ENCODE measurements around the gene IYD.

Gene IYD

GRCh38 chr6:150410399-150410798 is 41.6 kb downstream of the IYD start:
- H3K27me3 ChIP-seq (replicated peaks; ENCODE audit: control insufficient read depth, insufficient read depth, low read length): peaks cover 1% of the 10 kb centered on the region
- TF ChIP-seq, protein P1, sequence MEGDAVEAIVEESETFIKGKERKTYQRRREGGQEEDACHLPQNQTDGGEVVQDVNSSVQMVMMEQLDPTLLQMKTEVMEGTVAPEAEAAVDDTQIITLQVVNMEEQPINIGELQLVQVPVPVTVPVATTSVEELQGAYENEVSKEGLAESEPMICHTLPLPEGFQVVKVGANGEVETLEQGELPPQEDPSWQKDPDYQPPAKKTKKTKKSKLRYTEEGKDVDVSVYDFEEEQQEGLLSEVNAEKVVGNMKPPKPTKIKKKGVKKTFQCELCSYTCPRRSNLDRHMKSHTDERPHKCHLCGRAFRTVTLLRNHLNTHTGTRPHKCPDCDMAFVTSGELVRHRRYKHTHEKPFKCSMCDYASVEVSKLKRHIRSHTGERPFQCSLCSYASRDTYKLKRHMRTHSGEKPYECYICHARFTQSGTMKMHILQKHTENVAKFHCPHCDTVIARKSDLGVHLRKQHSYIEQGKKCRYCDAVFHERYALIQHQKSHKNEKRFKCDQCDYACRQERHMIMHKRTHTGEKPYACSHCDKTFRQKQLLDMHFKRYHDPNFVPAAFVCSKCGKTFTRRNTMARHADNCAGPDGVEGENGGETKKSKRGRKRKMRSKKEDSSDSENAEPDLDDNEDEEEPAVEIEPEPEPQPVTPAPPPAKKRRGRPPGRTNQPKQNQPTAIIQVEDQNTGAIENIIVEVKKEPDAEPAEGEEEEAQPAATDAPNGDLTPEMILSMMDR (IDR thresholded peaks at IDR 0.05; ENCODE audit: insufficient read depth, low read length, poor library complexity, severe bottlenecking): no peak
- no peaks in the 10 kb centered on the region for H3K36me3 ChIP-seq (ENCODE audit: control insufficient read depth, insufficient read depth, low read length)
- DNase-seq (ENCODE audit: extremely low read depth, insufficient read length): no peak
- no peak overlapping the region for H3K4me3 ChIP-seq (replicated peaks; ENCODE audit: low read depth, low read length)

DNA sequence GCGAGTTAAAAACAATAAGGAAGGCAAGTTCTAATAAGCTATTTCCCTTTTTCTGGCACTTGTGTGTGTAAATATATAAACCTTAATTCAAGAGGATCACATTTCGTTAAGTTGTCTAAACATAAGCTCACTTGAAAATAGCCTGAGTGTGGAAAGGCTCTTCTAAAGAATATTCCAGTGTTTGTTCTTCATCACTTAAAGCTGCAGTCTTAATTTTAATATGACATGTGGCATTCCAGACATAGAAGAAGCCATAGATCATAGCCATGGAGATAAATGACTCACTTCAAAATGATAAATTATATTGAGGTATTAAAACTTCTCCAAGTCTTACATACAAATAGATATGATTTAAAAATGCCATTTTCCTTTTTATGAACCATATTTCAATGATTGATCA is 42.1 kb downstream of the IYD start:
- Histone ChIP-seq H3K36me3 (ENCODE audit: control insufficient read depth, insufficient read depth, low read length) (no peaks in the 10 kb centered on the region), H3K4me3 (replicated peaks; ENCODE audit: low read depth, low read length) (no peak overlapping the region), H3K27me3 (replicated peaks; ENCODE audit: control insufficient read depth, insufficient read depth, low read length) (peaks cover 1% of the 10 kb centered on the region)
- TF ChIP-seq, protein P1 (IDR thresholded peaks at IDR 0.05; ENCODE audit: insufficient read depth, low read length, poor library complexity, severe bottlenecking): no peak
- DNase-seq (ENCODE audit: extremely low read depth, insufficient read length): no peak

DNA sequence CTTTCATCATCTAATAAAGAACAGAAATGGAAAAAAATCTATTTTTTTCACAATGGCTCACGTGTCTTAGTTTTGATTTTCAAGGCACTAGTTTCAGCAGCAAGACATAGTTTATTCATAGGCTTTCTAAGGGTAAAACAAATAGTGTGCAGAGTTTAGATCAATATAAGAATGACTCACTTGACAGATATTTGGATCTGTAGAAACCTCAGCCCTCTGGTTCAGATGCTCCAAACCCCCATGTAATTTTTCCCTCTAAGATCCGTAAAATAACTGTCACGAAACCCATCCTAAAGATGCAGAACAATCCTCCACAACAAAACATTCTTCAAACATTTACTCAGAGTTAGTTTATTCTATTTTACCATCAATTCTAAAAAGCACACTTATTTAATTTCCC is 43.4 kb downstream of the IYD start:
- H3K4me3 ChIP-seq (replicated peaks; ENCODE audit: low read depth, low read length): no peak overlapping the region
- DNase-seq (ENCODE audit: extremely low read depth, insufficient read length): no peak
- TF ChIP-seq, protein P1 (IDR thresholded peaks at IDR 0.05; ENCODE audit: insufficient read depth, low read length, poor library complexity, severe bottlenecking): no peak
- no peaks in the 10 kb centered on the region for H3K36me3 ChIP-seq (ENCODE audit: control insufficient read depth, insufficient read depth, low read length)
- peaks cover 1% of the 10 kb centered on the region for H3K27me3 ChIP-seq (replicated peaks; ENCODE audit: control insufficient read depth, insufficient read depth, low read length)

DNA sequence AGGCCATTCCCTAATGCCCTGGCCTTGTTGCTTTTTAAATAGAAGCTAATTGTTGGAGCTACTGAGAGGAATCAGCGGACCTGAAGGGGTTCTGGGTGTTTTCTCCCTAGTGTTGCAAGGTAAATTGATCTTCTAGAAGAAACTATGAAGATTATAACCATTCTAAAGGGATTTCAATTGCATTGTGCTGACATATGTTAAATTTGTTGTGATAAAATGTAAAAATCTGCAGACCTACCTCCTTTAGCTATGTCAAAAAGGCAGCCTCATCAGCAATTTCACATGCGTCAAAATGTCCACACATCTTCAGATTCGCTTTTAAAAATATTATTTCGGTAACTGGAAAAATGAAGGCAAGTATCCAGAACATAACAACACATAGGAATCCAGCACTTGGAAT is 44.4 kb downstream of the IYD start:
- no peak overlapping the region for H3K4me3 ChIP-seq (replicated peaks; ENCODE audit: low read depth, low read length)
- H3K27me3 ChIP-seq (replicated peaks; ENCODE audit: control insufficient read depth, insufficient read depth, low read length): peaks cover 1% of the 10 kb centered on the region
- TF ChIP-seq, protein P1 (IDR thresholded peaks at IDR 0.05; ENCODE audit: insufficient read depth, low read length, poor library complexity, severe bottlenecking): no peak
- no peak for DNase-seq (ENCODE audit: extremely low read depth, insufficient read length)
- H3K36me3 ChIP-seq (ENCODE audit: control insufficient read depth, insufficient read depth, low read length): no peaks in the 10 kb centered on the region

GRCh38 chr6:150413781-150414281 is 45.0 kb downstream of the IYD start:
- no peaks in the 10 kb centered on the region for H3K36me3 ChIP-seq (ENCODE audit: control insufficient read depth, insufficient read depth, low read length)
- no peaks in the 10 kb centered on the region; the same call in 1 of the 2 replicates for H3K27me3 ChIP-seq (replicated peaks; ENCODE audit: control insufficient read depth, insufficient read depth, low read length)
- DNase-seq (ENCODE audit: extremely low read depth, insufficient read length): no peak
- H3K4me3 ChIP-seq (replicated peaks; ENCODE audit: low read depth, low read length): no peak overlapping the region
- TF ChIP-seq, protein P1 (IDR thresholded peaks at IDR 0.05; ENCODE audit: insufficient read depth, low read length, poor library complexity, severe bottlenecking): no peak

GRCh38 chr6:150416128-150416527 is 47.3 kb downstream of the IYD start:
- Histone ChIP-seq H3K27me3 (replicated peaks; ENCODE audit: control insufficient read depth, insufficient read depth, low read length) (no peaks in the 10 kb centered on the region), H3K4me3 (replicated peaks; ENCODE audit: low read depth, low read length) (no peak overlapping the region), H3K36me3 (ENCODE audit: control insufficient read depth, insufficient read depth, low read length) (no peaks in the 10 kb centered on the region)
- TF ChIP-seq, protein P1 (IDR thresholded peaks at IDR 0.05; ENCODE audit: insufficient read depth, low read length, poor library complexity, severe bottlenecking): no peak
- DNase-seq (ENCODE audit: extremely low read depth, insufficient read length): no peak

Measured in GM06990 (cell line).